Activated naive CD8-positive, alpha-beta T cell treated with anti-CD3 and anti-CD28 coated beads, Interleukin-2, amount 10 ng/mL, durations not matched to agents 7 days and 5 days (primary cell): ENCODE results near the gene AR. TPM values are rescaled to one million over a fixed set of nuclear protein-coding genes. Genes with fewer than 3 reads are reported as not detected.

Experiments
- ATAC-seq: fragments of 150-1000 bp; cut with Tn5 transposase; one replicate; pipeline ENCODE4 v1.10.0; 2021; ENCODE audit warnings: low read depth, moderate library complexity
- POLR2A ChIA-PET: fragments of 350-600 bp; sonication (Branson Sonifier 250); formaldehyde crosslinking; loops from one replicate; lab custom pipeline; 2021; ENCODE audit warnings: antibody characterized with exemption; lab: Charles Lee
- DNase-seq: peaks from one replicate; pipeline ENCODE4 v3.0.0; 2021
- H3K27ac Mint-ChIP-seq: one replicate; pipeline ENCODE4 v1.8.0; 2022; ENCODE audit warnings: mild to moderate bottlenecking, mixed read lengths
- H3K27me3 Mint-ChIP-seq: one replicate; pipeline ENCODE4 v1.8.0; 2022; ENCODE audit warnings: mild to moderate bottlenecking, moderate library complexity, mixed read lengths
- H3K36me3 Mint-ChIP-seq: one replicate; pipeline ENCODE4 v1.8.0; 2021; ENCODE audit warnings: mild to moderate bottlenecking, mixed read lengths
- H3K4me1 Mint-ChIP-seq: one replicate; pipeline ENCODE4 v1.8.0; 2021; ENCODE audit warnings: mixed read lengths
- H3K4me3 Mint-ChIP-seq: one replicate; pipeline ENCODE4 v1.8.0; 2022; ENCODE audit warnings: mild to moderate bottlenecking, moderate library complexity, mixed read lengths
- H3K9me3 Mint-ChIP-seq: one replicate; pipeline ENCODE4 v1.8.0; 2021; ENCODE audit warnings: mixed read lengths
- total RNA-seq, 2 experiments: library from RNA; stranded (reverse); gene quantifications; one replicate each; pipeline ENCODE4 v1.2.3, GENCODE V29; 2021

Gene AR
- total RNA-seq, 2 experiments from 2014 or later: not detected

- H3K4me1 Mint-ChIP-seq: no peaks in the 10 kb centered on the region
- H3K27me3 Mint-ChIP-seq: peaks cover 27% of the 10 kb centered on the region
- ATAC-seq (no peak), DNase-seq (no peak)
- H3K9me3 Mint-ChIP-seq: no peaks in the 10 kb centered on the region
- POLR2A ChIA-PET: no interaction called here
- H3K27ac Mint-ChIP-seq: no peak overlapping the region
- no peaks in the 10 kb centered on the region for H3K36me3 Mint-ChIP-seq
- no peak overlapping the region for H3K4me3 Mint-ChIP-seq
These were observed 1.4 kb downstream of the AR start for GRCh38 chrX:67545036-67545821.

GRCh38 chrX:67545893-67546495 lies 2.2 kb downstream of the AR start:
- Mint-ChIP-seq H3K4me1 (no peaks in the 10 kb centered on the region), H3K9me3 (no peaks in the 10 kb centered on the region), H3K27ac (no peak overlapping the region), H3K27me3 (peaks cover 27% of the 10 kb centered on the region), H3K4me3 (no peak overlapping the region), H3K36me3 (no peaks in the 10 kb centered on the region)
- no peak for DNase-seq
- no peak for ATAC-seq
- POLR2A ChIA-PET: no interaction called here

DNA sequence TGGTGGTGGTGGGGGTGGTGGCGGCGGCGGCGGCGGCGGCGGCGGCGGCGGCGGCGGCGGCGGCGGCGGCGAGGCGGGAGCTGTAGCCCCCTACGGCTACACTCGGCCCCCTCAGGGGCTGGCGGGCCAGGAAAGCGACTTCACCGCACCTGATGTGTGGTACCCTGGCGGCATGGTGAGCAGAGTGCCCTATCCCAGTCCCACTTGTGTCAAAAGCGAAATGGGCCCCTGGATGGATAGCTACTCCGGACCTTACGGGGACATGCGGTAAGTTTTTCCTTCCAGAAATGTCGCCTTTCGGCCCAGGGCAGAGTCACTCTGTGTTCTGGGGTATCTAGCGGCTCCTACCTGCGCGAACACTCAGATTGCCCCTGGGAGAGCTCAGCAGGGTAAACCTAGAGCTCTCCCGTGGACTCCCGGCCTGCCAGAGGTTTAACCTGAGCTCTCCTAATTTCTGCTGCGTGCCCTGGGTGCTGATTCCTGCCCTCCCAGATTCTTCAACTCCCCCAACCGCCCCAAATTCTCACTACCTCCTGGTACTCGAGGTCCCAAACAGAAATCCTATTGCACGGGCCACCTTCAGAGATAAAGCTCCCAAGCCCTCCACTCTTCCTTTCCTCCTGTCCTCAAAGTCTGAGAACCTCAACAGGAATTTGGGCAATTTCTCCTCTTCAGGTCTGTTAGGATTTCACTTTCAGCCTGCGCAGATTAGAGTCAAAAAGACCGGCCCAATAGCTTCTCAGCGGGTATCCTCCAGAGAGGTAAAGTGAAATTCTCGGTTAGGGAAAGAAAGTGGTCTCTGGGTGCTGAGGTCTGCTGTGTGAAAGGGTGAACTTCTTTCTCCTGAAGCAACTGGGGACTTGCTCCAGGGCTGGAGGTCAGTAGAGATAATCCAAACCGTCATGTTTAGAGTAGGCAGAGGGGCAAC lies 2.9 kb downstream of the AR start:
- H3K4me3 Mint-ChIP-seq: no peak overlapping the region
- ATAC-seq: no peak
- no peaks in the 10 kb centered on the region for H3K9me3 Mint-ChIP-seq

DNA sequence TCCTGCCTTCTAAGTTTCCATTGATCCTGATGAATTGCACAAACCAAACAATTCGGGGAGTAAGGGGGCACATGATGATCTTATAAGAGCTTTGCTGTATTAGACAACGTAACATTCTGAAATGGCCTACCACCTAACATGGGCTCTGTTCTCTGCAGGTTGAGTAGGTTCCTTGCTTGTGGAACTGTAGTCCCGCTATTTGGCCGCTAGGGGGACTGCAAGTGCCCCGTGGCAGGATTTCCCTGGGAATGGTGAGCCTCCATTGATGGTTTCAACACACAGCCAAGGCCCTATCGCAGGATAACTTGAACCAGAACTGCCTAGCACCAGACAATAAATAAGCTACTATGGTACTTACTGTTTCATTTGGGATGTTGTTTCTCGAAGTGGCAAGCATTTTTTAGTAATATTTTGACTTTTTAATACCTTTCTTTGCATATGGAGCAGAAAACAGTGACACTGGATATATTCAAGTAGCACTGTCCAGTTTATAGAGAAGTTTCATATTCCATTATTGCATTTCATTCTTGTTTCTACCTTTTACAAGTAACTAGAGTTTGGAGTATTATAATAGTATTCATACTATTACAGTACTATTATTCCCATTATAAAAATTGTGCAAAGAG lies 11.9 kb downstream of the AR start:
- no peaks in the 10 kb centered on the region for H3K27me3 Mint-ChIP-seq

More for the DNA sequence above, 2.9 kb downstream of the AR start:
- H3K36me3 Mint-ChIP-seq: no peaks in the 10 kb centered on the region
- no peaks in the 10 kb centered on the region for H3K4me1 Mint-ChIP-seq
- H3K27ac Mint-ChIP-seq: no peak overlapping the region
- POLR2A ChIA-PET: no interaction called here
- no peak for DNase-seq
- H3K27me3 Mint-ChIP-seq: peaks cover 27% of the 10 kb centered on the region

DNA sequence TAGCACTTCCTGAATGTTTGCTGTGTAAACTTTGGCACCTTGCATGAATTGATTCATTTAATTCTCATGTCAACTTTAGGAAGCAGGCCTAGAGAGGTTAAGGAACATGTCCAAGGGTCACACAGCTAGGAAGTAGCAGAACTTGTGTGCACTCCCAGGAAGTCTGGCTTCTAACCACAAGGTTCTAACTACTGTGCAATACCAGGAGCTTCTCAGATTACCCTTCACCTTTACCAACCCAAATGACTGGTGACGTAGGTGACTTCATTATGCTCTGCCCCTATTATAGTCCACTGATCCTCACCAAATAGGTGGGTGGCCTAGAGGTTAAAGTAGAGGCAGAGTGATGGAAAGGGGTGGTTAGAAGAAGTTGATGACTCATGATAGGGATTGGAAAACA lies 14.4 kb downstream of the AR start:
- DNase-seq (no peak), ATAC-seq (no peak)
- Mint-ChIP-seq H3K4me3 (no peak overlapping the region), H3K36me3 (no peaks in the 10 kb centered on the region), H3K27me3 (no peaks in the 10 kb centered on the region), H3K9me3 (peaks cover 1% of the 10 kb centered on the region), H3K4me1 (no peaks in the 10 kb centered on the region), H3K27ac (no peak overlapping the region)
- POLR2A ChIA-PET: no interaction called here

More for the DNA sequence above, 11.9 kb downstream of the AR start:
- no peak for DNase-seq
- H3K36me3 Mint-ChIP-seq: no peaks in the 10 kb centered on the region
- no peak for ATAC-seq
- H3K4me1 Mint-ChIP-seq: no peaks in the 10 kb centered on the region
- H3K9me3 Mint-ChIP-seq: peaks cover 1% of the 10 kb centered on the region
- POLR2A ChIA-PET: no interaction called here
- H3K27ac Mint-ChIP-seq: no peak overlapping the region
- no peak overlapping the region for H3K4me3 Mint-ChIP-seq

DNA sequence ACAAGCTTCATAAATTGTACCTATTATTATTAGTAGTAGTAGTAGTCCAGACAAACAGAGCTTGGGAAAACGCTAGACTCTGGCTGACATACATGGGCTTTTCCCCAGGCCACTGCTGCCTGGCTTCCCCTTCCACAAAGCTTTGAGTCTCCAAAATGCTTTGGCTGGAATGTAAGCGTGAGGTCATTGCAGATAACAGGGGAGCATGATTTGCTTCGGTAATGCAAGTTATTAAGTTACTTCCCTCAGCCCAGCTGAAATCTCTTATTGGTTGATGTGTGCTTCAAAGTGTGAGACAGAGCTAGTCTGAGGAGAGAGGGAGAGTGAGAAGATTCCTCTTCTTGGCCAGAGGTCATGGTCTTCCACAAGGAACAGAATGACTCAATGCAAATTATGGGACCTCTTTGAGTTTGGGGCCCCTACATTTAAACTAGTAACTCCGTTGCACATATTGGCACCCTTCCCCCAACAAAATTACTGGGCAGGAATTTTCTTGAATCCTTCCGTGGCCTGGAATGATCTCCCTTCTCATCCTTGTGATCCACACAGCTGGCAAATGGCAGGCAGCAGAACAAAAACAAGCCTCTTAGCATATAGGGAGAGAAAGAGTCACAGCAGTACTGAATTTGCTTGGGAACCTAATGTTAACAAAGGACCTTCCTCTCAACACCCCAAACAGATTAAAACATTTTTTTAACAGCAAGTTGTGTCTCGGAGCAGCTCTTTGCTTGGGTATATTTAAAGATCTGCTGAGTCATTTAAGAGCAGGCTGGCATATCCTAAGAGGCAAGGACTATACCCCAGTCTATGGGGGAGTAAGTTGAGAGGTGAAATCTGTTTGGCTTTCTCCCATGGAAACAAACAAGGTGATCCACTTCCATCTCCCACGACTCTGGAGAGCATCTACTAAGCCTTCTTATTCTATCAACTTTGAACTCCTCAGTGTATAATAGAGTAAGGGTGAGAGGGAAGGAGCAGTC lies 19.9 kb downstream of the AR start:
- H3K36me3 Mint-ChIP-seq: no peaks in the 10 kb centered on the region

DNA sequence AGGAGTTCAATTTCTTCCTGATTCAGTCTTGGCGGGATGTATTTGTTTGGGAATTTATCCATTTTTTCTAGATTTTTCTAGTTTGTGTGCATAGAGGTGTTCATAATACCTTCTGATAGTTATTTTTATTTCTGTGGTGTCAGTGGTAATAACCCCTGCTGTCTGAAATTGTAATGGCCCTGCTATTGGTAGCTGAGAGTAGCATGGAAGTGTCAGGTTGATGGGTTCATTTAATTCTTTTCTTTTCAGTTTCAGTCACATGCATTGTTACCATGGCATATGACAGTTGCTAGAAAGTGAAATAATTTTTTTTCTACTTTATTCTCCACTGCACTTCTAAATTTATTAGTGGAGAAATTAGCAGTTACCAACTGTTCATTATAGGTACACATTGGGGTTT lies 20.7 kb downstream of the AR start:
- Mint-ChIP-seq H3K27ac (no peak overlapping the region), H3K27me3 (no peaks in the 10 kb centered on the region), H3K9me3 (peaks cover 1% of the 10 kb centered on the region), H3K36me3 (no peaks in the 10 kb centered on the region), H3K4me1 (no peaks in the 10 kb centered on the region), H3K4me3 (no peak overlapping the region)
- no peak for ATAC-seq
- POLR2A ChIA-PET: no interaction called here
- DNase-seq: no peak

More for the DNA sequence above, 19.9 kb downstream of the AR start:
- no peak overlapping the region for H3K4me3 Mint-ChIP-seq
- H3K27me3 Mint-ChIP-seq: no peaks in the 10 kb centered on the region
- DNase-seq: no peak
- POLR2A ChIA-PET: no interaction called here
- H3K9me3 Mint-ChIP-seq: peaks cover 1% of the 10 kb centered on the region
- no peak overlapping the region for H3K27ac Mint-ChIP-seq
- no peaks in the 10 kb centered on the region for H3K4me1 Mint-ChIP-seq
- ATAC-seq: no peak

GRCh38 chrX:67568769-67569168 lies 24.9 kb downstream of the AR start:
- no peaks in the 10 kb centered on the region for H3K4me1 Mint-ChIP-seq
- H3K36me3 Mint-ChIP-seq: no peaks in the 10 kb centered on the region
- POLR2A ChIA-PET: no interaction called here
- no peak for DNase-seq
- H3K4me3 Mint-ChIP-seq: no peak overlapping the region
- H3K9me3 Mint-ChIP-seq: peaks cover 1% of the 10 kb centered on the region
- no peak overlapping the region for H3K27ac Mint-ChIP-seq
- ATAC-seq: no peak
- no peaks in the 10 kb centered on the region for H3K27me3 Mint-ChIP-seq

DNA sequence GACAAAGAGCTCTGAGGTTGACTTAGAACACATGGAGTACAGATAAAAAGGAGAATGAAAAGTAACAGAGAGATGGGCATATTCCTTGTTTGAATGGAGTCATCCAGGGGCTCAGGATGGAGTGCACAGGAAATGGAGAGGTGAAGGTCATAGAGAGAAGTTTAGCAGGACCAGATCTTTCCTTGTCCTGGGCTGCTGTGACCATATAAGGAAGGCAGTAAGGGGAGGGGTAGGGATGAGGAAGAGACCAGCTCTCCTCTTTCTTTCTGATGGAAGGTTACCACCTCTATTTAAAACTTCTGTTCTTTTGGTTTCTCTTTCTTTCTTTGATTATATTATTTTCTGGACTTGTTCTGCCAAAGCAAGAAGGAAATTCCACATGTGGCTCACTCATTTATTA lies 27.0 kb downstream of the AR start:
- DNase-seq (no peak), ATAC-seq (no peak)
- H3K36me3 Mint-ChIP-seq: no peaks in the 10 kb centered on the region
- no peak overlapping the region for H3K4me3 Mint-ChIP-seq
- POLR2A ChIA-PET: no interaction called here
- H3K9me3 Mint-ChIP-seq: no peaks in the 10 kb centered on the region
- H3K4me1 Mint-ChIP-seq: no peaks in the 10 kb centered on the region
- no peaks in the 10 kb centered on the region for H3K27me3 Mint-ChIP-seq
- H3K27ac Mint-ChIP-seq: no peak overlapping the region

DNA sequence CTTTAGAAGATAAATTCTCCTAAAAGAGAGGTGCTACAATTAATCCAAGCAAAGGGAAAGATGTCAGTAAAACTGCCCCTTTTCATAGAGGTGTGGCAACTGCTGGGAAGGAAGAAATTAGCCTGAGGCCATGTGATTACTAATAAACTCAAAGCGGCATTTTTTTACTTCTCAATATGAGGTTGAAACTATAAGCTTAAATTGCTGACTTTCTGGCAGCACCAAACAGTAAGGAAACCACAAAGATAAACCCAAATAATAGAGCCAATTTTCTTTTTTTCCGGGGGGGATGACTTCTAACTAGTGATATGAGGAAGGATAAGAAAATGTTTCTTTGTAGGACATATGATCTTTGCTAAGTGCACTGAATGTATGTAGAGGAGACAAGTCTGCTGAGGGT lies 30.9 kb downstream of the AR start:
- no peaks in the 10 kb centered on the region for H3K9me3 Mint-ChIP-seq
- no peaks in the 10 kb centered on the region for H3K4me1 Mint-ChIP-seq
- no peak overlapping the region for H3K4me3 Mint-ChIP-seq
- ATAC-seq (no peak), DNase-seq (no peak)
- POLR2A ChIA-PET: no interaction called here
- no peak overlapping the region for H3K27ac Mint-ChIP-seq
- H3K27me3 Mint-ChIP-seq: no peaks in the 10 kb centered on the region
- H3K36me3 Mint-ChIP-seq: no peaks in the 10 kb centered on the region

DNA sequence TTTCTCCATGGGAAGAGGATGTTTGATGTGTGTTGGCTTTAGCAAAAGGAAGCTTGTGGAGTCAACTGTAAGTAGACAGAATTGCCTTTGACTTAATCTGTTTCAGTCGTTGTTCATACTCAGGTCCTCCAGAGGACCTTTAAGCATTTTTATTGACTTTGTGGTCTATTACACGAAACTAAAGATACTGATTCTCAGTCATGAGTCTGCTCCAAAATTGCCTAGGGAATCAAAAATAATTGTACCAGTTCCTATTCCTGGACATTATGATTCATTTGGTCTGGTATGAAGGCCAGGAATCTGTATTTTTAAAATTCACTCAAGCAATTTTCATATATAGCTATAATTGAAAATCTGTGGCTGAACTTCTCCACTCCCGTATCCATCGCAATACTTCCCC lies 38.6 kb downstream of the AR start:
- no peak overlapping the region for H3K4me3 Mint-ChIP-seq
- no peaks in the 10 kb centered on the region for H3K4me1 Mint-ChIP-seq
- DNase-seq (no peak), ATAC-seq (no peak)
- no peaks in the 10 kb centered on the region for H3K27me3 Mint-ChIP-seq
- no peaks in the 10 kb centered on the region for H3K9me3 Mint-ChIP-seq
- no peak overlapping the region for H3K27ac Mint-ChIP-seq
- POLR2A ChIA-PET: no interaction called here
- no peaks in the 10 kb centered on the region for H3K36me3 Mint-ChIP-seq

- H3K27ac Mint-ChIP-seq: no peak overlapping the region
- no peaks in the 10 kb centered on the region for H3K27me3 Mint-ChIP-seq
- DNase-seq (no peak), ATAC-seq (no peak)
- POLR2A ChIA-PET: no interaction called here
- no peaks in the 10 kb centered on the region for H3K36me3 Mint-ChIP-seq
- no peaks in the 10 kb centered on the region for H3K9me3 Mint-ChIP-seq
- H3K4me3 Mint-ChIP-seq: no peak overlapping the region
- H3K4me1 Mint-ChIP-seq: no peaks in the 10 kb centered on the region
These were observed 39.4 kb downstream of the AR start for GRCh38 chrX:67583171-67583570.
